Mesenchymal stem cell (in vitro differentiated cells and primary cell): ENCODE measurements around the gene ZKSCAN4.

Source experiments
- DNase-seq: peaks from one replicate; pipeline ENCODE4 v3.0.0-alpha.2; 2013
- H2AFZ ChIP-seq: one replicate; pipeline ENCODE4 v1.6.1; 2013; ENCODE audit warnings: low read depth, mild to moderate bottlenecking, control low read depth, inconsistent platforms, low read length, moderate library complexity
- H2AK5ac ChIP-seq: 2 replicates; pipeline ENCODE4 v1.6.1; 2013; ENCODE audit warnings: low read length, moderate library complexity, mild to moderate bottlenecking, inconsistent platforms; ENCODE audit not compliant: severe bottlenecking
- H2BK120ac ChIP-seq: one replicate; pipeline ENCODE4 v1.6.1; 2013; ENCODE audit warnings: low read depth, mild to moderate bottlenecking, inconsistent platforms, low read length, moderate library complexity
- H2BK12ac ChIP-seq, 2 experiments: one replicate each; pipeline ENCODE4 v1.6.1; 2013; ENCODE audit warnings: inconsistent platforms in 2 of 2, low read length in 2 of 2, mild to moderate bottlenecking in 2 of 2, moderate library complexity in 2 of 2, control low read depth in 1 of 2
- H2BK15ac ChIP-seq: one replicate; pipeline ENCODE4 v1.6.1; 2013; ENCODE audit warnings: mild to moderate bottlenecking, low read depth, inconsistent platforms; ENCODE audit not compliant: poor library complexity, severe bottlenecking
- H2BK5ac ChIP-seq: 2 replicates; pipeline ENCODE4 v1.6.1; 2013; ENCODE audit warnings: low read depth, mild to moderate bottlenecking, low read length, control low read depth, inconsistent platforms; ENCODE audit not compliant: poor library complexity, severe bottlenecking
- H3K14ac ChIP-seq, 2 experiments: one replicate each; pipeline ENCODE4 v1.6.1; 2013; ENCODE audit warnings: inconsistent platforms in 2 of 2, low read length in 2 of 2, control low read depth in 1 of 2, mild to moderate bottlenecking in 1 of 2, moderate library complexity in 1 of 2
- H3K18ac ChIP-seq, 2 experiments: one replicate each; pipeline ENCODE4 v1.6.1; 2013; ENCODE audit warnings: inconsistent platforms in 2 of 2, low read length in 2 of 2, control low read depth in 1 of 2, low read depth in 1 of 2, mild to moderate bottlenecking in 1 of 2
- H3K23ac ChIP-seq, 2 experiments: one replicate each; pipeline ENCODE4 v1.6.1; 2013; ENCODE audit warnings: inconsistent platforms in 2 of 2, low read length in 2 of 2, mild to moderate bottlenecking in 2 of 2, moderate library complexity in 2 of 2, control low read depth in 1 of 2
- H3K27ac ChIP-seq: 2 replicates; pipeline ENCODE4 v1.5.1; 2013; ENCODE audit warnings: mild to moderate bottlenecking, moderate library complexity, low read length, control low read depth, inconsistent platforms; ENCODE audit not compliant: poor library complexity, severe bottlenecking
- H3K27me3 ChIP-seq, 2 experiments: 2 replicates each; pipeline versions ENCODE4 v1.6.1 to v1.7.0; 2013; ENCODE audit warnings: low read length in 2 of 2, mild to moderate bottlenecking in 2 of 2, moderate library complexity in 2 of 2, control low read depth in 1 of 2, inconsistent platforms in 1 of 2; ENCODE audit not compliant: control insufficient read depth in 1 of 2, insufficient read depth in 1 of 2
- H3K36me3 ChIP-seq, 2 experiments: 2 replicates each; pipeline versions ENCODE4 v1.6.1 to v1.7.0; 2013; ENCODE audit warnings: low read length in 2 of 2, control low read depth in 1 of 2, inconsistent platforms in 1 of 2, low read depth in 1 of 2, mild to moderate bottlenecking in 1 of 2; ENCODE audit not compliant: insufficient read depth in 2 of 2, control insufficient read depth in 1 of 2
- H3K4ac ChIP-seq, 2 experiments: one replicate each; pipeline ENCODE4 v1.6.1; 2013; ENCODE audit warnings: inconsistent platforms in 2 of 2, low read length in 2 of 2, mild to moderate bottlenecking in 2 of 2, moderate library complexity in 2 of 2, control low read depth in 1 of 2, low read depth in 1 of 2
- H3K4me1 ChIP-seq: 2 replicates; pipeline ENCODE4 v1.6.1; 2013; ENCODE audit warnings: low read depth, low read length, control low read depth; ENCODE audit not compliant: control insufficient read depth, insufficient read depth
- H3K4me2 ChIP-seq: 2 replicates; pipeline ENCODE4 v1.6.1; 2013; ENCODE audit warnings: low read length, mild to moderate bottlenecking, inconsistent platforms; ENCODE audit not compliant: poor library complexity, severe bottlenecking
- H3K4me3 ChIP-seq, 2 experiments: 2 replicates each; pipeline versions ENCODE4 v1.5.1 to v1.7.0; 2013; ENCODE audit warnings: low read length in 2 of 2, mild to moderate bottlenecking in 2 of 2, control low read depth in 1 of 2, low read depth in 1 of 2; ENCODE audit not compliant: insufficient read depth in 1 of 2
- H3K79me1 ChIP-seq: replicated peaks from 2 replicates; pipeline ENCODE4 v1.6.1; 2013; ENCODE audit warnings: mild to moderate bottlenecking, control low read depth, low read length, inconsistent platforms; ENCODE audit not compliant: poor library complexity, severe bottlenecking
- H3K9ac ChIP-seq: 2 replicates; pipeline ENCODE4 v1.7.0; 2013; ENCODE audit warnings: mild to moderate bottlenecking, low read length, moderate library complexity
- H3K9me3 ChIP-seq: 2 replicates; pipeline ENCODE4 v1.7.0; 2013; ENCODE audit warnings: mild to moderate bottlenecking, low read length; ENCODE audit not compliant: control insufficient read depth
- H4K8ac ChIP-seq: one replicate; pipeline ENCODE4 v1.6.1; 2013; ENCODE audit warnings: inconsistent platforms, mild to moderate bottlenecking, low read length, moderate library complexity
- H4K91ac ChIP-seq: one replicate; pipeline ENCODE4 v1.6.1; 2013; ENCODE audit warnings: mild to moderate bottlenecking, low read length, inconsistent platforms
- WGBS: methylation state at CpG from one replicate; pipeline ENCODE4 v1.1.7; 2013; ENCODE audit warnings: mixed read lengths; 5-methylcytosine and 5-hydroxymethylcytosine counted together

ZKSCAN4 gene

GRCh38 chr6:28208111-28208659, 43.9 kb downstream of the ZKSCAN4 start:
- H2BK120ac ChIP-seq, result no peak overlapping the region
- no peak overlapping the region for H2BK12ac ChIP-seq
- H2AFZ ChIP-seq, result no peak overlapping the region

GRCh38 chr6:28207510-28208110, 44.5 kb downstream of the ZKSCAN4 start:
- Histone ChIP-seq H2BK15ac (no peak overlapping the region), H2AK5ac (no peak overlapping the region), H3K27ac (no peak overlapping the region), H3K4ac (no peak overlapping the region), H3K9ac (peak overlapping the region; percentile 66), H3K23ac (peak overlapping the region in 1 of 2 experiments; percentile 64), H2AFZ (peak overlapping the region; percentile 60), H3K14ac (no peak overlapping the region), H3K4me1 (peaks cover 6% of the 10 kb centered on the region), H4K91ac (no peak overlapping the region), H2BK120ac (no peak overlapping the region), H3K79me1 (no peaks in the 10 kb centered on the region), H2BK5ac (no peak overlapping the region), H2BK12ac (no peak overlapping the region), H3K36me3 (no peaks in the 10 kb centered on the region), H3K27me3 (peaks cover 30 to 65% of the 10 kb centered on the region in 2 experiments), H3K18ac (no peak overlapping the region), H3K9me3 (peaks cover 17% of the 10 kb centered on the region), H4K8ac (no peak overlapping the region), H3K4me3 (peak overlapping the region; percentile 55 to 82), H3K4me2 (peak overlapping the region; percentile 92)
- DNase-seq, result peak; percentile 53
- WGBS, result 3% methylated on average over 28 of the region's 35 CpGs

More at GRCh38 chr6:28208111-28208659, 43.9 kb downstream of the ZKSCAN4 start:
- H3K4me1 ChIP-seq, result peaks cover 6% of the 10 kb centered on the region
- H3K4me2 ChIP-seq, result peak overlapping the region; percentile 92
- H3K27ac ChIP-seq, result no peak overlapping the region
- no peak overlapping the region for H3K23ac ChIP-seq
- H3K79me1 ChIP-seq, result no peaks in the 10 kb centered on the region
- H3K9ac ChIP-seq, result peak overlapping the region; percentile 66
- H2BK5ac ChIP-seq, result no peak overlapping the region
- peaks cover 30 to 65% of the 10 kb centered on the region in 2 experiments for H3K27me3 ChIP-seq
- no peaks in the 10 kb centered on the region for H3K36me3 ChIP-seq
- H2AK5ac ChIP-seq, result no peak overlapping the region
- H2BK15ac ChIP-seq, result no peak overlapping the region
- H4K8ac ChIP-seq, result no peak overlapping the region
- H4K91ac ChIP-seq, result no peak overlapping the region
- peaks cover 13% of the 10 kb centered on the region for H3K9me3 ChIP-seq
- WGBS, result 4% methylated on average over 13 of the region's 23 CpGs
- H3K18ac ChIP-seq, result no peak overlapping the region
- H3K14ac ChIP-seq, result no peak overlapping the region
- H3K4ac ChIP-seq, result no peak overlapping the region
- peak; percentile 22 for DNase-seq
- H3K4me3 ChIP-seq, result peak overlapping the region in 1 of 2 experiments; percentile 82

- Histone ChIP-seq H2BK5ac (no peak overlapping the region), H3K79me1 (no peaks in the 10 kb centered on the region), H3K9ac (peak overlapping the region; percentile 66), H3K14ac (no peak overlapping the region), H3K18ac (no peak overlapping the region), H2BK12ac (no peak overlapping the region), H4K8ac (no peak overlapping the region), H3K4me2 (peak overlapping the region; percentile 92), H4K91ac (no peak overlapping the region), H3K4ac (no peak overlapping the region), H3K27ac (no peak overlapping the region), H2AK5ac (no peak overlapping the region), H3K23ac (peak overlapping the region in 1 of 2 experiments; percentile 64), H2BK15ac (no peak overlapping the region), H3K36me3 (no peaks in the 10 kb centered on the region), H3K9me3 (peaks cover 18% of the 10 kb centered on the region), H2AFZ (peak overlapping the region; percentile 60), H3K4me1 (peaks cover 6% of the 10 kb centered on the region), H2BK120ac (no peak overlapping the region), H3K27me3 (peaks cover 30 to 63% of the 10 kb centered on the region in 2 experiments), H3K4me3 (peak overlapping the region; percentile 55 to 82)
- 14% methylated on average over 15 of the region's 15 CpGs for WGBS
- DNase-seq, result peak; percentile 11
Observed at GRCh38 chr6:28206928-28207509, 45.0 kb downstream of the ZKSCAN4 start.

GRCh38 chr6:28206527-28206926, 45.5 kb downstream of the ZKSCAN4 start:
- Histone ChIP-seq H2BK12ac (no peak overlapping the region), H4K8ac (no peak overlapping the region), H3K27ac (no peak overlapping the region), H2BK120ac (no peak overlapping the region), H3K4me1 (peaks cover 6% of the 10 kb centered on the region), H3K4ac (no peak overlapping the region), H3K4me2 (no peak overlapping the region), H3K18ac (no peak overlapping the region), H2AFZ (no peak overlapping the region), H3K9ac (no peak overlapping the region), H2AK5ac (no peak overlapping the region), H3K9me3 (peaks cover 18% of the 10 kb centered on the region), H3K36me3 (no peaks in the 10 kb centered on the region), H2BK5ac (no peak overlapping the region), H3K23ac (no peak overlapping the region), H4K91ac (no peak overlapping the region), H3K27me3 (peaks cover 26 to 58% of the 10 kb centered on the region in 2 experiments), H3K14ac (no peak overlapping the region), H3K79me1 (no peaks in the 10 kb centered on the region), H3K4me3 (no peak overlapping the region), H2BK15ac (no peak overlapping the region)
- DNase-seq, result no peak
- 45% methylated on average over 1 of the region's 3 CpGs for WGBS
